IgD-negative memory B cell (primary cell): ENCODE results near the gene RIN3. TPM values are rescaled to one million over a fixed set of nuclear protein-coding genes. Genes with fewer than 3 reads are reported as not detected.
A peak's percentile ranks its signal among the peaks of the same experiment; 100 is the strongest.

Experiments
- H3K27ac Mint-ChIP-seq, 3 donors: one replicate each; pipeline ENCODE4 v1.8.0; 2020 to 2022; ENCODE audit warnings: mild to moderate bottlenecking in 3 of 3, mixed read lengths in 3 of 3, moderate library complexity in 1 of 3
- H3K27me3 Mint-ChIP-seq: one replicate; pipeline ENCODE4 v1.8.0; 2021; ENCODE audit warnings: mixed read lengths
- H3K36me3 Mint-ChIP-seq: one replicate; pipeline ENCODE4 v1.8.0; 2020; ENCODE audit warnings: mild to moderate bottlenecking, mixed read lengths
- H3K4me1 Mint-ChIP-seq, 3 donors: one replicate each; pipeline ENCODE4 v1.8.0; 2020 to 2022; ENCODE audit warnings: mixed read lengths in 3 of 3, mild to moderate bottlenecking in 1 of 3
- H3K4me3 Mint-ChIP-seq, 4 donors: one replicate each; pipeline ENCODE4 v1.8.0; 2020 to 2022; ENCODE audit warnings: mild to moderate bottlenecking in 4 of 4, mixed read lengths in 4 of 4, moderate library complexity in 3 of 4
- H3K9me3 Mint-ChIP-seq, 3 donors: one replicate each; pipeline ENCODE4 v1.8.0; 2020 to 2021; ENCODE audit warnings: mixed read lengths in 3 of 3, mild to moderate bottlenecking in 1 of 3
- polyA plus RNA-seq: library from polyadenylated mRNA; unstranded; fragments of 300-500 nt; fragmentation: Illumina TruSeq; gene quantifications from one replicate; pipeline ENCODE4 v1.2.3, GENCODE V29; 2021

Gene RIN3
- polyA plus RNA-seq, 1 donor from 2014 or later: 29.4 TPM

DNA sequence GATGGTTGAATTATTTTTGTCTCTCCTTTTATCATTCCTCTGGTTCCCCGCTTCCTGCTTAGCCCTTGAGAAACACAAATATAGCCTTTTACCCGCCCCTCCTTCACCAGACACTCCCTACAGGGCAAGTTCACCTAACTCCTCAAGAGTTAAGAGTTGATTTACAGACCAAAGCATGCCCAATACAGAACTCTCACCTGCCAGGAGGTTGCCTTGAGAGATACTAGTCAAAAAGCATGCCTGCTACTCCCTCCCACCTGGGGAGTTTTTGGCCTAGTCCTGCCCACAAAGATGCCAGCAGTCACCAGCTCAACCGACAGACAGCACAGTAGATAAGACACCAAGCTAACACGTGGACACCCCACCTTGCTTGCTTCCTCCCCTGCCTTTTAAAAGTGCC is 223.6 kb downstream of the RIN3 start:
- Mint-ChIP-seq H3K27me3 (peaks cover 1% of the 10 kb centered on the region), H3K4me3 (peak overlapping the region in 1 of 4 donors; percentile 46), H3K4me1 (peaks cover 20 to 21% (median 20%) of the 10 kb centered on the region in 3 donors), H3K9me3 (no peaks in the 10 kb centered on the region), H3K27ac (peak overlapping the region in 1 of 3 donors; percentile 48), H3K36me3 (peaks cover 10% of the 10 kb centered on the region)

DNA sequence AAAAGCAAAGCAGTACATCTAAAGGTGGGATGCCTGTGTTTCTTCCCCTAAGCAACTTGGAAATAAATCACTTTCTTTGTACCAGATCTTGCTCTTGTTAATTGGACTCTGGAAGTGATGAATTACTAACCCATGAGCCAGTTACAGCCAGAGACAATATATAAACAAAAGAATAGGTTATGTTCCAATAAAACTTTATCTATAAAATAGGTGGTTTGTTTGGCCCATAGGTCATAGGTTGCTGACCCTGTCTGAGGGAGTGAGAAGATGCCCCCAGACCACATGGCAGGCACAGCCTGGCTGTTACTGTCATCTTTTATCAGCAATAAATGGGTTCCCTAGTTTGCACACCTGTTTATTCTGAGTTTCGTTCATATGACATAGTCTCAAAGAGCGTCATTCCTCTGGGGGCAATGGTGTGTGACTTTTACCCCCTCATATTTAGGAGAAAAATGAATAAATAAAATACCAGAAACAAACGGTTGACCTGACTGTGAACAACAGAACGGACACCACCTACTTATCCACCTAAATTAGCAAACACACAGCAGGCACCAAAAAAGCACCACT is 224.1 kb downstream of the RIN3 start:
- Mint-ChIP-seq H3K4me1 (peaks cover 20 to 21% (median 20%) of the 10 kb centered on the region in 3 donors), H3K9me3 (no peaks in the 10 kb centered on the region), H3K4me3 (peak overlapping the region in 1 of 4 donors; percentile 46), H3K36me3 (peaks cover 8% of the 10 kb centered on the region), H3K27me3 (peaks cover 1% of the 10 kb centered on the region), H3K27ac (peak overlapping the region in 2 of 3 donors; percentile 11 to 70)

Other genes starting within 250 kb of the RIN3 start
- gene SLC24A4, start 190.6 kb upstream of the RIN3 start, polyA plus RNA-seq: not detected
- gene LGMN, start 234.8 kb downstream of the RIN3 start, polyA plus RNA-seq: 25.1 TPM